Peyer's patch (tissue), 4 donors: ENCODE results near the gene PPFIBP2.

Experiments used
- POLR2A ChIP-seq, 2 donors: fragments of 450-650 bp; IDR thresholded peaks; one replicate each; pipeline ENCODE4 v1.5.1; 2017; ENCODE audit warnings: antibody characterized with exemption in 2 of 2, mild to moderate bottlenecking in 2 of 2, moderate library complexity in 2 of 2
- TF ChIP-seq, protein P1 (sequence below), 6 experiments: fragments of 450-650 bp in 4 of 6; fragments of 200-600 bp in 2 of 6; sonication (generic) in 1 of 6; IDR thresholded peaks; one replicate each; pipeline ENCODE4 v1.5.1; 2017 to 2019; ENCODE audit warnings: antibody characterized with exemption in 6 of 6, mild to moderate bottlenecking in 3 of 6, moderate library complexity in 1 of 6

DNA sequence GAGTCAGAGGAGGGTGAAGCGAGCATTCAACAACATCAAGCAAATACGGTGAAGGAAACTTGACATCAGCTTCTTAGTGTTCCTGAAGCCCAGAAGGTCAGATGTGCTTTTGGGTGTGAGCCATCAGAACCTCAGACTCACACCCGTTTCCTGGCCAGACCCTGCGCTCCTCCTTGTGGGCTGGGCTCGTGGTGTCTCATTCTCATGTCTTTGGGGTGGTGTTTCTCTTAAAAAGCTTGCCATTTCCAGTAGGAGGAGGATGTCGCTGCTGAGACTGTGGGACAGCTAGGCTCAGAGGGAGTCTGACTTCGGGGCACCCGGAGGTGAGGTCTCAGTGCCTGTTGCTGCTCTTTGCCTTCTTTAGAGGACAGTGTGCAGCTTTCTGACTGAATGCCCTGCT, 24.2 kb downstream of the PPFIBP2 start:
- TF ChIP-seq, protein P1, sequence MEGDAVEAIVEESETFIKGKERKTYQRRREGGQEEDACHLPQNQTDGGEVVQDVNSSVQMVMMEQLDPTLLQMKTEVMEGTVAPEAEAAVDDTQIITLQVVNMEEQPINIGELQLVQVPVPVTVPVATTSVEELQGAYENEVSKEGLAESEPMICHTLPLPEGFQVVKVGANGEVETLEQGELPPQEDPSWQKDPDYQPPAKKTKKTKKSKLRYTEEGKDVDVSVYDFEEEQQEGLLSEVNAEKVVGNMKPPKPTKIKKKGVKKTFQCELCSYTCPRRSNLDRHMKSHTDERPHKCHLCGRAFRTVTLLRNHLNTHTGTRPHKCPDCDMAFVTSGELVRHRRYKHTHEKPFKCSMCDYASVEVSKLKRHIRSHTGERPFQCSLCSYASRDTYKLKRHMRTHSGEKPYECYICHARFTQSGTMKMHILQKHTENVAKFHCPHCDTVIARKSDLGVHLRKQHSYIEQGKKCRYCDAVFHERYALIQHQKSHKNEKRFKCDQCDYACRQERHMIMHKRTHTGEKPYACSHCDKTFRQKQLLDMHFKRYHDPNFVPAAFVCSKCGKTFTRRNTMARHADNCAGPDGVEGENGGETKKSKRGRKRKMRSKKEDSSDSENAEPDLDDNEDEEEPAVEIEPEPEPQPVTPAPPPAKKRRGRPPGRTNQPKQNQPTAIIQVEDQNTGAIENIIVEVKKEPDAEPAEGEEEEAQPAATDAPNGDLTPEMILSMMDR (IDR thresholded peaks at IDR 0.05), result no peak
- no peak for TF ChIP-seq POLR2A (IDR thresholded peaks at IDR 0.05)
